Stimulated activated naive CD8-positive, alpha-beta T cell treated with anti-CD3 and anti-CD28 coated beads, Interleukin-15, amount 100 ng/mL, for 72 hours (primary cell): ENCODE results near the gene PVR.
A peak's percentile ranks its signal among the peaks of the same experiment; 100 is the strongest.
"Not testable (repeated sequence)": the region's sequence is repeated elsewhere in the genome, so short reads cannot be mapped to it uniquely, and the experiment has no call there.

Source experiments
- ATAC-seq: fragments of 150-1000 bp; cut with Tn5 transposase; 2 replicates; pipeline ENCODE4 v1.10.0; 2021; ENCODE audit warnings: mild to moderate bottlenecking, moderate library complexity
- DNase-seq, 2 donors: peaks; one replicate each; pipeline ENCODE4 v3.0.0; 2021 to 2022
- H3K27ac Mint-ChIP-seq, 2 donors: one replicate each; pipeline ENCODE4 v1.8.0; 2022; ENCODE audit warnings: mild to moderate bottlenecking in 2 of 2, mixed read lengths in 2 of 2, moderate library complexity in 2 of 2
- H3K27me3 Mint-ChIP-seq: one replicate; pipeline ENCODE4 v1.8.0; 2022; ENCODE audit warnings: mixed read lengths
- H3K4me1 Mint-ChIP-seq: one replicate; pipeline ENCODE4 v1.8.0; 2022; ENCODE audit warnings: mild to moderate bottlenecking, mixed read lengths
- H3K4me3 Mint-ChIP-seq, 2 donors: one replicate each; pipeline ENCODE4 v1.8.0; 2022; ENCODE audit warnings: mild to moderate bottlenecking in 2 of 2, mixed read lengths in 2 of 2, moderate library complexity in 1 of 2
- H3K9me3 Mint-ChIP-seq, 2 donors: one replicate each; pipeline ENCODE4 v1.8.0; 2022; ENCODE audit warnings: mixed read lengths in 2 of 2

The PVR gene

GRCh38 chr19:44707794-44708193, 64.1 kb downstream of the PVR start:
- ATAC-seq (no peak), DNase-seq (no peak)
- Mint-ChIP-seq H3K4me3 (no peak overlapping the region), H3K4me1 (peaks cover 15% of the 10 kb centered on the region), H3K27ac (no peak overlapping the region), H3K27me3 (peaks cover 25% of the 10 kb centered on the region), H3K9me3 (no peaks in the 10 kb centered on the region)

- H3K4me3 Mint-ChIP-seq = no peak overlapping the region
- no peaks in the 10 kb centered on the region for H3K9me3 Mint-ChIP-seq
- no peak overlapping the region for H3K27ac Mint-ChIP-seq
- peaks cover 25% of the 10 kb centered on the region for H3K27me3 Mint-ChIP-seq
- peaks cover 15% of the 10 kb centered on the region for H3K4me1 Mint-ChIP-seq
- no peak for DNase-seq
- no peak for ATAC-seq
Measured at GRCh38 chr19:44708940-44709339, 65.2 kb downstream of the PVR start.

- peaks cover 15% of the 10 kb centered on the region for H3K4me1 Mint-ChIP-seq
- peaks cover 25% of the 10 kb centered on the region for H3K27me3 Mint-ChIP-seq
- not testable (repeated sequence) for DNase-seq, H3K4me3 Mint-ChIP-seq, H3K27ac Mint-ChIP-seq, ATAC-seq, H3K9me3 Mint-ChIP-seq
Measured at GRCh38 chr19:44709434-44710266, 65.9 kb downstream of the PVR start.

- ATAC-seq (peak; percentile 18), DNase-seq (no peak)
- Mint-ChIP-seq H3K4me3 (peak overlapping the region in 1 of 2 donors; percentile 14), H3K27ac (peak overlapping the region in 1 of 2 donors; percentile 80), H3K27me3 (peaks cover 22% of the 10 kb centered on the region), H3K9me3 (peaks cover 11 to 14% of the 10 kb centered on the region in 2 donors), H3K4me1 (peaks cover 15% of the 10 kb centered on the region)
Measured at GRCh38 chr19:44710483-44710882, 66.8 kb downstream of the PVR start.

- DNase-seq = no peak
- no peak overlapping the region for H3K27ac Mint-ChIP-seq
- peaks cover 16% of the 10 kb centered on the region for H3K4me1 Mint-ChIP-seq
- H3K27me3 Mint-ChIP-seq = peaks cover 12% of the 10 kb centered on the region
- H3K4me3 Mint-ChIP-seq = no peak overlapping the region
- H3K9me3 Mint-ChIP-seq = peaks cover 16 to 18% of the 10 kb centered on the region in 2 donors
- ATAC-seq = no peak
Measured at GRCh38 chr19:44712864-44713515, 69.3 kb downstream of the PVR start.
